ENCODE measurements around the gene MTMR3. TPM values are rescaled to one million over a fixed set of nuclear protein-coding genes. Genes with fewer than 3 reads are reported as not detected.

Gene MTMR3
- total RNA-seq, 1 donor from 2014 or later = 35.4 TPM

GRCh38 chr22:29985912-29986311, 102.9 kb downstream of the MTMR3 start:
- peaks cover 9% of the 10 kb centered on the region for H3K4me1 Mint-ChIP-seq
- peaks cover 34% of the 10 kb centered on the region for H3F3A ChIP-seq (ENCODE audit: low read depth)
- H2AFZ ChIP-seq (replicated peaks) = no peak overlapping the region
- peaks cover 23% of the 10 kb centered on the region for H3K36me3 Mint-ChIP-seq
- H3K9ac ChIP-seq = no peak overlapping the region
- peaks cover 23% of the 10 kb centered on the region for H4K20me1 ChIP-seq (ENCODE audit: low read depth)
- H3K36me3 ChIP-seq = no peaks in the 10 kb centered on the region
- peaks cover 6% of the 10 kb centered on the region for H3K79me2 ChIP-seq (ENCODE audit: low read depth)
- no peak overlapping the region for H3K4me3 ChIP-seq
- peak overlapping the region; percentile 46 for H3K4me2 ChIP-seq
- H3K27me3 Mint-ChIP-seq (ENCODE audit: insufficient read depth, low read depth) = peaks cover 2% of the 10 kb centered on the region
- H3K4me1 ChIP-seq = peaks cover 34% of the 10 kb centered on the region
- no peaks in the 10 kb centered on the region for H3K27me3 ChIP-seq
- TF ChIP-seq CTCF (IDR thresholded peaks at IDR 0.05) (no peak), EZH2phosphoT487 (IDR thresholded peaks at IDR 0.05) (no peak), EZH2 (IDR thresholded peaks at IDR 0.05) (no peak)
- no peaks in the 10 kb centered on the region for H3K9me3 Mint-ChIP-seq
- no peak overlapping the region for H3K4me3 Mint-ChIP-seq
- no peaks in the 10 kb centered on the region for H3K9me3 ChIP-seq (ENCODE audit: low read depth)
- no peak overlapping the region for H3K27ac Mint-ChIP-seq
- peak; percentile 55 for DNase-seq (ENCODE audit: low spot score)
- H3K27ac ChIP-seq = peak overlapping the region; percentile 67

DNA sequence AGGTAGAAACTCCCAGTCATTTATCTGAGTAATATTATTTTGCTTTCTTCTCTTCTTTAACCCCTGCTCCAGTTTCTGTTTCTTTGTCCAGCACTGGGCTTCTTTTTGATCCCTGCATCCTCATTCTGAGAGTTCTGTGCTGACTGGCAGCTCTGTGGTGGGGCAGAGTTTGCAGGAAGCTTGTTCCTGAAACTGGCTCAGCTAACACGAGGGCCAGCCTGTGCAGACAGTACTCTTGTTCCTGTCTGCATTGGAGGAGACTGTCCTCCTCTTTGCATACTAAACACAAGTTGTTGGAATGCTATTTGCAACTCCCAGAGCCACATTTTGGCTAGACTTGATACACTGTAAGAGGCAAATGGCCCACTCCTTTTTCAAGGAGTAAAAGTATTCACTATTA, 104.2 kb downstream of the MTMR3 start:
- H3K36me3 Mint-ChIP-seq = peaks cover 25% of the 10 kb centered on the region
- H3K27me3 ChIP-seq = no peaks in the 10 kb centered on the region
- no peaks in the 10 kb centered on the region for H3K9me3 ChIP-seq (ENCODE audit: low read depth)
- no peak overlapping the region for H3K4me3 Mint-ChIP-seq
- H3K4me1 Mint-ChIP-seq = peaks cover 12% of the 10 kb centered on the region
- no peak overlapping the region for H3K27ac Mint-ChIP-seq
- H3K9me3 Mint-ChIP-seq = no peaks in the 10 kb centered on the region
- H3K27ac ChIP-seq = peak overlapping the region; percentile 16
- H4K20me1 ChIP-seq (ENCODE audit: low read depth) = peaks cover 23% of the 10 kb centered on the region
- H3K4me3 ChIP-seq = no peak overlapping the region
- H3F3A ChIP-seq (ENCODE audit: low read depth) = peaks cover 34% of the 10 kb centered on the region
- H3K27me3 Mint-ChIP-seq (ENCODE audit: insufficient read depth, low read depth) = peaks cover 2% of the 10 kb centered on the region
- peaks cover 6% of the 10 kb centered on the region for H3K79me2 ChIP-seq (ENCODE audit: low read depth)
- TF ChIP-seq EZH2phosphoT487 (IDR thresholded peaks at IDR 0.05) (no peak), EZH2 (IDR thresholded peaks at IDR 0.05) (no peak), CTCF (IDR thresholded peaks at IDR 0.05) (no peak)
- H2AFZ ChIP-seq (replicated peaks) = no peak overlapping the region
- H3K4me2 ChIP-seq = peak overlapping the region; percentile 1
- no peaks in the 10 kb centered on the region for H3K36me3 ChIP-seq
- H3K4me1 ChIP-seq = peaks cover 34% of the 10 kb centered on the region
- DNase-seq (ENCODE audit: low spot score) = no peak
- no peak overlapping the region for H3K9ac ChIP-seq

GRCh38 chr22:29988719-29989118, 105.7 kb downstream of the MTMR3 start:
- DNase-seq (ENCODE audit: low spot score) = no peak
- no peak overlapping the region for H2AFZ ChIP-seq (replicated peaks)
- no peaks in the 10 kb centered on the region for H3K9me3 ChIP-seq (ENCODE audit: low read depth)
- Mint-ChIP-seq H3K4me3 (no peak overlapping the region), H3K27ac (no peak overlapping the region), H3K9me3 (no peaks in the 10 kb centered on the region), H3K27me3 (ENCODE audit: insufficient read depth, low read depth) (peaks cover 2% of the 10 kb centered on the region), H3K4me1 (peaks cover 27% of the 10 kb centered on the region), H3K36me3 (peaks cover 26% of the 10 kb centered on the region)
- peaks cover 6% of the 10 kb centered on the region for H3K79me2 ChIP-seq (ENCODE audit: low read depth)
- no peak overlapping the region for H3K27ac ChIP-seq
- H3K27me3 ChIP-seq = no peaks in the 10 kb centered on the region
- no peak overlapping the region for H3K4me2 ChIP-seq
- no peaks in the 10 kb centered on the region for H3K36me3 ChIP-seq
- H3K9ac ChIP-seq = no peak overlapping the region
- H3K4me3 ChIP-seq = no peak overlapping the region
- no peak for TF ChIP-seq EZH2 (IDR thresholded peaks at IDR 0.05)
- TF ChIP-seq CTCF (IDR thresholded peaks at IDR 0.05) = no peak
- no peak for TF ChIP-seq EZH2phosphoT487 (IDR thresholded peaks at IDR 0.05)
- peaks cover 34% of the 10 kb centered on the region for H3K4me1 ChIP-seq
- peaks cover 23% of the 10 kb centered on the region for H4K20me1 ChIP-seq (ENCODE audit: low read depth)
- peaks cover 34% of the 10 kb centered on the region for H3F3A ChIP-seq (ENCODE audit: low read depth)

Data from neural progenitor cell (in vitro differentiated cells).